Transverse colon (tissue), 4 donors: ENCODE results near the gene SMIM17. TPM values are rescaled to one million over a fixed set of nuclear protein-coding genes. Genes with fewer than 3 reads are reported as not detected.

Source experiments
- DNase-seq: peaks from one replicate; pipeline ENCODE4 v3.0.0-alpha.2; 2019
- H3K27ac ChIP-seq, 4 donors: fragments of 200-600 bp; sonication (generic); 2 replicates each; pipeline ENCODE4 v1.5.1; 2016 to 2018; ENCODE audit warnings: inconsistent platforms in 4 of 4
- H3K27me3 ChIP-seq: fragments of 200-600 bp; sonication (generic); 2 replicates; pipeline ENCODE4 v1.5.1; 2017; ENCODE audit warnings: inconsistent platforms
- H3K36me3 ChIP-seq, 4 donors: fragments of 200-600 bp; sonication (generic); 2 replicates each; pipeline ENCODE4 v1.5.1; 2017 to 2019; ENCODE audit warnings: inconsistent platforms in 4 of 4
- H3K4me1 ChIP-seq, 4 donors: fragments of 200-600 bp; sonication (generic); 2 replicates each; pipeline ENCODE4 v1.5.1; 2017 to 2020; ENCODE audit warnings: inconsistent platforms in 4 of 4
- H3K4me3 ChIP-seq, 4 donors: fragments of 200-600 bp; sonication (generic); 1 replicate in 1 of 4; 2 replicates in 3 of 4; pipeline versions ENCODE4 v1.5.1 to v1.6.1; 2017 to 2019; ENCODE audit warnings: inconsistent platforms in 4 of 4
- H3K9me3 ChIP-seq, 2 donors: fragments of 200-600 bp; sonication (generic); 2 replicates each; pipeline ENCODE4 v1.5.1; 2017 to 2019; ENCODE audit warnings: inconsistent platforms in 2 of 2
- EP300 ChIP-seq: sonication (generic); formaldehyde crosslinking; IDR thresholded peaks from one replicate; pipeline ENCODE4 v1.6.1; 2017; ENCODE audit warnings: antibody characterized with exemption, low read depth
- POLR2A ChIP-seq: fragments of 450-650 bp; IDR thresholded peaks from one replicate; pipeline ENCODE4 v1.6.1; 2016; ENCODE audit warnings: antibody characterized with exemption, mild to moderate bottlenecking, moderate library complexity
- POLR2AphosphoS5 ChIP-seq, 3 donors: sonication (generic); formaldehyde crosslinking; IDR thresholded peaks; one replicate each; pipeline ENCODE4 v1.6.1; 2016; ENCODE audit warnings: antibody characterized with exemption in 3 of 3
- WGBS, 2 donors: methylation state at CpG; one replicate each; pipeline ENCODE4 v1.1.5; 2018; ENCODE audit warnings: low coverage in 1 of 2; 5-methylcytosine and 5-hydroxymethylcytosine counted together
- in situ Hi-C, 4 donors: fragments of 200-750 bp; cut with MboI; loops; one replicate each; pipeline versions ENCODE4 v1.15.0 to v1.15.1; 2017; ENCODE audit warnings: low sequenced_read_pairs in 3 of 4, low pct_ligation_motif_present in 1 of 4, low pct_unique_long_range_greater_than_20kb in 1 of 4
- intact Hi-C: fragments of 100-400 bp; cut with DNase I; formaldehyde crosslinking; loops from one replicate; pipeline ENCODE4 v1.15.1; 2023; ENCODE audit warnings: low total_unique reads
- total RNA-seq, 4 donors: library from RNA; depleted of rRNA; stranded (reverse); fragments of >200 nt; gene quantifications; one replicate each; pipeline ENCODE4 v1.1.0, GENCODE V29; 2016
- TF ChIP-seq, protein P1 (sequence below), 5 experiments: fragments of 200-600 bp in 3 of 5; fragments of 450-650 bp in 2 of 5; sonication (generic) in 3 of 5; IDR thresholded peaks; 1 replicate in 2 of 5; 2 replicates in 3 of 5; pipeline ENCODE4 v1.5.1; 2016 to 2017; ENCODE audit warnings: antibody characterized with exemption in 5 of 5, inconsistent platforms in 3 of 5, mild to moderate bottlenecking in 2 of 5, moderate library complexity in 1 of 5

SMIM17 gene
- total RNA-seq, 4 donors from 2014 or later, result not detected

DNA sequence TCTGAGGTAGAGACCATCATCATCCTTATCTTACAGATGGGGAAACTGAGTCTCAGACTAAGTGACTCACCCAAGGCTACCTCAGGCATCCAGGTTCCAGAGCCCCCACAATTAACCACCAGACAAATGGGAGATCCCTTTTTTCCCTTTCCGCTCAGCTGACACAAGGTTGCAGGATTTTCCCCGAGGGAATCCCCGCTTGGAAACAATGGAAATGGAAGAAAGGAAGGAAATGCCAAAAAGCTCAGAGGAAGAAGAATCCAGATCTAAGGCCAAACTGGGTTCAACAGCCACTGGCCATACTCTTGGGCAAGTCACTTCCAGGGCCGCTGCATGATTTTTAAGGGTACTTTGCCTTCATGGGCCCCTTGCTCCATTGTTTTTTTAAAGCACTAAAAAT, 46.3 kb upstream of the SMIM17 start:
- Histone ChIP-seq H3K9me3 (peaks cover 0 to 6% of the 10 kb centered on the region in 2 donors), H3K36me3 (peaks cover 0 to 11% (median 2%) of the 10 kb centered on the region in 4 donors), H3K27me3 (no peaks in the 10 kb centered on the region), H3K4me1 (peaks cover 0 to 11% (median 8%) of the 10 kb centered on the region in 4 donors), H3K4me3 (no peak overlapping the region), H3K27ac (no peak overlapping the region)
- WGBS, 2 donors, result 71 to 75% methylated on average over 4 of the region's 4 CpGs
- TF ChIP-seq EP300 (no peak), POLR2A (no peak), POLR2AphosphoS5 (IDR thresholded peaks at IDR 0.05) (no peak)
- TF ChIP-seq, protein P1, sequence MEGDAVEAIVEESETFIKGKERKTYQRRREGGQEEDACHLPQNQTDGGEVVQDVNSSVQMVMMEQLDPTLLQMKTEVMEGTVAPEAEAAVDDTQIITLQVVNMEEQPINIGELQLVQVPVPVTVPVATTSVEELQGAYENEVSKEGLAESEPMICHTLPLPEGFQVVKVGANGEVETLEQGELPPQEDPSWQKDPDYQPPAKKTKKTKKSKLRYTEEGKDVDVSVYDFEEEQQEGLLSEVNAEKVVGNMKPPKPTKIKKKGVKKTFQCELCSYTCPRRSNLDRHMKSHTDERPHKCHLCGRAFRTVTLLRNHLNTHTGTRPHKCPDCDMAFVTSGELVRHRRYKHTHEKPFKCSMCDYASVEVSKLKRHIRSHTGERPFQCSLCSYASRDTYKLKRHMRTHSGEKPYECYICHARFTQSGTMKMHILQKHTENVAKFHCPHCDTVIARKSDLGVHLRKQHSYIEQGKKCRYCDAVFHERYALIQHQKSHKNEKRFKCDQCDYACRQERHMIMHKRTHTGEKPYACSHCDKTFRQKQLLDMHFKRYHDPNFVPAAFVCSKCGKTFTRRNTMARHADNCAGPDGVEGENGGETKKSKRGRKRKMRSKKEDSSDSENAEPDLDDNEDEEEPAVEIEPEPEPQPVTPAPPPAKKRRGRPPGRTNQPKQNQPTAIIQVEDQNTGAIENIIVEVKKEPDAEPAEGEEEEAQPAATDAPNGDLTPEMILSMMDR (IDR thresholded peaks at IDR 0.05), result no peak
- intact Hi-C loops, result no loop called here
- no peak for DNase-seq
- in situ Hi-C loops, result no loop called here

DNA sequence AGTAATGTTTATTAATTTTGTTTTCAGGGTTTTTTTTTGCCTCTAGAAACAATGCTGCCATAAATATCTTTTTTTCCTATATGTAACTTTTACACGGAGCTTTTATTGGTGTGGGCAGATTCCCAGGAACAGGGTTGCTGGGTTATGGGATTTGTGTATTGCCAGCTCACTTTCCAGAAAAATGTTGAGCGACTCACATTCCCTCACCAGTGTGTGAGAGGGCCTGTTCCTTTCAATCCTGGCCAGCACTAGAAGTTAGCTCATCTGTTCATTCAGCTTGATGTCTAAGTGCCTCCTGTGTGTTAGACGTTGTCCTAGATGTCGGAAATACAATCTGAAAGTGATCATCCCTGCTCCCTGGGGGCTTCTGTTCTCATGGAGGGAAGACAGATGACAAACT, 45.3 kb upstream of the SMIM17 start:
- TF ChIP-seq EP300, result no peak
- TF ChIP-seq, protein P1 (IDR thresholded peaks at IDR 0.05), result no peak
- no peak for TF ChIP-seq POLR2AphosphoS5 (IDR thresholded peaks at IDR 0.05)
- no peak for TF ChIP-seq POLR2A
- no peak overlapping the region for H3K4me3 ChIP-seq
- peaks cover 0 to 19% (median 5%) of the 10 kb centered on the region in 4 donors for H3K36me3 ChIP-seq
- H3K9me3 ChIP-seq, result peaks cover 0 to 6% of the 10 kb centered on the region in 2 donors
- in situ Hi-C loops, result no loop called here
- H3K27ac ChIP-seq, result no peak overlapping the region
- peaks cover 0 to 11% (median 8%) of the 10 kb centered on the region in 4 donors for H3K4me1 ChIP-seq
- intact Hi-C loops, result no loop called here
- no peaks in the 10 kb centered on the region for H3K27me3 ChIP-seq
- DNase-seq, result no peak
- 90 to 92% methylated on average over 4 of the region's 4 CpGs for WGBS, 2 donors

DNA sequence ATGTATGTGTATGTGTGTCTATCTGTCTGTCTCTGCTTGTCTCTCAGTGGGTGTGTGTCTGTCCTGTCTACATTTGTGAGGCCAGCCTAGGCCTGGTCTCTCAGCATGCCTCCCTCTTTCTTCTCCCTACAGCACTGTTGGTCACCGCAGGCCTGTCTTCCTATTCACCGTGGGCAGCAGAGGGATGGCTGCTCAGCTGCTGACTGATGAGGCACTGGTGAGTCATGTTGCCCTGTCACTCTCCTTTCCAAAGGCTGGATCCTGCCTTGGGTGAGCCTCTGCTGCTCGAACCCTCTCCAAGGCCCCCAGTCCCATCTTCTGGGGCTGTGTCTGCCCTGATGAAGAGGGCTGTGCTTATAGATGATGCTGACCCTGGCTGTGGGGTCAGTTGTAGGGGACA, 41.6 kb upstream of the SMIM17 start:
- Histone ChIP-seq H3K36me3 (peaks cover 0 to 25% (median 7%) of the 10 kb centered on the region in 4 donors), H3K4me3 (no peak overlapping the region), H3K4me1 (peaks cover 0 to 1% (median under 1%) of the 10 kb centered on the region in 4 donors), H3K9me3 (peaks cover 28 to 40% of the 10 kb centered on the region in 2 donors), H3K27ac (no peak overlapping the region), H3K27me3 (no peaks in the 10 kb centered on the region)
- no peak for DNase-seq
- in situ Hi-C loops, result no loop called here
- 91% methylated on average over 3 of the region's 3 CpGs; no CpG with 5 or more reads in 1 of the 2 donors for WGBS, 2 donors
- TF ChIP-seq, protein P1 (IDR thresholded peaks at IDR 0.05), result no peak
- TF ChIP-seq EP300 (no peak), POLR2A (no peak), POLR2AphosphoS5 (IDR thresholded peaks at IDR 0.05) (no peak)
- intact Hi-C loops, result no loop called here

DNA sequence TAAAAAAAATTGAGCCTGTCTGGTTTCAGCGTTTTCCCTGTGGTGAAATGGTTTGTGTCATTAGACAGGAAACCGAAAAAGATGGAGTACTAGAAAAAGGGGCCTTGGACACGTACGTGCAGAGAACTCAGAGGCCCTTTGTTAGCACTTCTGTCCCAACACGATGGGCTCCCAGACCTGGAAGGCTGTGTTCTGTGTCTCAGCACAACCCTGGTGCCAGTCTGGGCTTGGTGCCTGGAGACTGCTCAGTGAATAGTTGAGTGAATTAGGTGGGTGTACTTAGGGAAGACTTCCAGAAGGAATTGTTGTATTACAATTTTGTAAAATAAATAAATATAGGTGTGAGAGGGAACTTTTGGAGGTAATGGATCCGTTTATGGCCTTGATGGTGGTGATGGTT, 39.1 kb upstream of the SMIM17 start:
- Histone ChIP-seq H3K27me3 (no peaks in the 10 kb centered on the region), H3K9me3 (peaks cover 44 to 49% of the 10 kb centered on the region in 2 donors), H3K4me3 (no peak overlapping the region), H3K36me3 (peaks cover 0 to 19% (median 7%) of the 10 kb centered on the region in 4 donors), H3K27ac (no peak overlapping the region), H3K4me1 (no peaks in the 10 kb centered on the region)
- TF ChIP-seq, protein P1 (IDR thresholded peaks at IDR 0.05), result no peak
- no peak for TF ChIP-seq EP300
- no peak for TF ChIP-seq POLR2A
- no peak for DNase-seq
- 83% methylated on average over 2 to 6 of the region's 6 CpGs for WGBS, 2 donors
- in situ Hi-C loops (no loop called here), intact Hi-C loops (no loop called here)
